SJSA1 (cell line): ENCODE data around the gene STPG4. TPM values are rescaled to one million over a fixed set of nuclear protein-coding genes. Genes with fewer than 3 reads are reported as not detected.

Experiments used
- DNase-seq, 2 experiments: peaks; one replicate each; pipeline ENCODE4 v3.0.0-alpha.2; 2015 to 2020; ENCODE audit warnings: low spot score in 2 of 2, low read depth in 1 of 2
- H3K27ac ChIP-seq: fragments of 250-450 bp; sonication (Bioruptor Pico); 2 replicates; pipeline ENCODE4 v1.5.1; 2020; ENCODE audit warnings: mild to moderate bottlenecking, moderate library complexity
- H3K27me3 ChIP-seq: fragments of 250-450 bp; sonication (Bioruptor Pico); replicated peaks from 2 replicates; pipeline ENCODE4 v1.5.1; 2020; ENCODE audit warnings: mild to moderate bottlenecking, moderate library complexity
- H3K36me3 ChIP-seq: fragments of 250-450 bp; sonication (Bioruptor Pico); 2 replicates; pipeline ENCODE4 v1.5.1; 2020; ENCODE audit warnings: mild to moderate bottlenecking
- H3K4me1 ChIP-seq: fragments of 250-450 bp; sonication (Bioruptor Pico); replicated peaks from 2 replicates; pipeline ENCODE4 v1.6.1; 2021; ENCODE audit warnings: mild to moderate bottlenecking
- H3K4me3 ChIP-seq: fragments of 250-450 bp; sonication (Bioruptor Pico); 2 replicates; pipeline ENCODE4 v1.5.1; 2020; ENCODE audit warnings: mild to moderate bottlenecking
- H3K9me3 ChIP-seq: fragments of 250-450 bp; sonication (Bioruptor Pico); replicated peaks from 2 replicates; pipeline ENCODE4 v1.5.1; 2020; ENCODE audit warnings: mild to moderate bottlenecking
- total RNA-seq: library from RNA; depleted of rRNA; stranded (reverse); fragments of >200 nt; shearing (Covaris generic); gene quantifications from 2 replicates; pipeline ENCODE4 v1.2.3, GENCODE V29; 2014; rRNA removed

Gene STPG4
- not detected in 2 replicates for total RNA-seq

- H3K36me3 ChIP-seq: peaks cover 44% of the 10 kb centered on the region
- no peaks in the 10 kb centered on the region for H3K27me3 ChIP-seq
- H3K4me3 ChIP-seq: no peak within 1 kb of the TSS
- no peaks in the 10 kb centered on the region for H3K9me3 ChIP-seq
- DNase-seq: no peak
- no peaks in the 10 kb centered on the region for H3K4me1 ChIP-seq
- no peak within 1 kb of the TSS for H3K27ac ChIP-seq
Measured at GRCh38 chr2:47155091-47155876, at the start of gene STPG4. TSS of gene STPG4 (minus strand) at chr2:47155308. CDS start at chr2:47155251, 57 bp downstream.

- Histone ChIP-seq H3K4me1 (peaks cover 33% of the 10 kb centered on the region), H3K4me3 (no peak overlapping the region), H3K36me3 (no peaks in the 10 kb centered on the region), H3K27ac (no peak overlapping the region), H3K9me3 (no peaks in the 10 kb centered on the region), H3K27me3 (no peaks in the 10 kb centered on the region)
- DNase-seq: no peak
Measured at GRCh38 chr2:47204691-47205090, 49.6 kb upstream of the STPG4 start.

GRCh38 chr2:47203995-47204394 is 48.9 kb upstream of the STPG4 start:
- H3K4me3 ChIP-seq: no peak overlapping the region

GRCh38 chr2:47201224-47201623 is 46.1 kb upstream of the STPG4 start:
- Histone ChIP-seq H3K27me3 (no peaks in the 10 kb centered on the region), H3K27ac (peak overlapping the region; percentile 33; the same call in 1 of the 2 replicates), H3K4me1 (peaks cover 34% of the 10 kb centered on the region), H3K9me3 (no peaks in the 10 kb centered on the region), H3K36me3 (no peaks in the 10 kb centered on the region), H3K4me3 (no peak overlapping the region)
- DNase-seq: no peak

More at GRCh38 chr2:47203995-47204394, 48.9 kb upstream of the STPG4 start:
- no peak for DNase-seq
- Histone ChIP-seq H3K4me1 (peaks cover 31% of the 10 kb centered on the region), H3K27me3 (no peaks in the 10 kb centered on the region), H3K9me3 (no peaks in the 10 kb centered on the region), H3K27ac (no peak overlapping the region), H3K36me3 (no peaks in the 10 kb centered on the region)

- peak; percentile 96 to 97 for DNase-seq
- Histone ChIP-seq H3K9me3 (no peaks in the 10 kb centered on the region), H3K36me3 (no peaks in the 10 kb centered on the region), H3K4me1 (peaks cover 42% of the 10 kb centered on the region), H3K4me3 (no peak overlapping the region), H3K27me3 (no peaks in the 10 kb centered on the region), H3K27ac (peak overlapping the region; percentile 84)
Measured at GRCh38 chr2:47198985-47199451, 43.9 kb upstream of the STPG4 start.

- Histone ChIP-seq H3K4me3 (no peak overlapping the region), H3K9me3 (no peaks in the 10 kb centered on the region), H3K27ac (no peak overlapping the region), H3K36me3 (no peaks in the 10 kb centered on the region), H3K4me1 (peaks cover 67% of the 10 kb centered on the region), H3K27me3 (no peaks in the 10 kb centered on the region)
- DNase-seq: no peak
Measured at GRCh38 chr2:47196499-47196898, 41.4 kb upstream of the STPG4 start.

- no peak for DNase-seq
- Histone ChIP-seq H3K27ac (no peak overlapping the region), H3K4me1 (peaks cover 67% of the 10 kb centered on the region), H3K9me3 (no peaks in the 10 kb centered on the region), H3K36me3 (no peaks in the 10 kb centered on the region), H3K4me3 (no peak overlapping the region), H3K27me3 (no peaks in the 10 kb centered on the region)
Measured at GRCh38 chr2:47196046-47196445, 40.9 kb upstream of the STPG4 start.

- no peak overlapping the region for H3K27ac ChIP-seq
- H3K4me3 ChIP-seq: no peak overlapping the region
- H3K9me3 ChIP-seq: no peaks in the 10 kb centered on the region
- H3K27me3 ChIP-seq: no peaks in the 10 kb centered on the region
- H3K36me3 ChIP-seq: no peaks in the 10 kb centered on the region
- peak in 1 of 2 experiments; percentile 25 for DNase-seq
- H3K4me1 ChIP-seq: peaks cover 70% of the 10 kb centered on the region
Measured at GRCh38 chr2:47195148-47195547, 40.0 kb upstream of the STPG4 start.

GRCh38 chr2:47194410-47194809 is 39.3 kb upstream of the STPG4 start:
- Histone ChIP-seq H3K27me3 (no peaks in the 10 kb centered on the region), H3K9me3 (no peaks in the 10 kb centered on the region), H3K36me3 (no peaks in the 10 kb centered on the region), H3K4me1 (peaks cover 70% of the 10 kb centered on the region), H3K4me3 (no peak overlapping the region), H3K27ac (no peak overlapping the region)
- DNase-seq: no peak

GRCh38 chr2:47193607-47194006 is 38.5 kb upstream of the STPG4 start:
- no peak for DNase-seq
- Histone ChIP-seq H3K4me1 (peaks cover 72% of the 10 kb centered on the region), H3K9me3 (no peaks in the 10 kb centered on the region), H3K27ac (no peak overlapping the region), H3K4me3 (no peak overlapping the region), H3K36me3 (no peaks in the 10 kb centered on the region), H3K27me3 (no peaks in the 10 kb centered on the region)

GRCh38 chr2:47190188-47190881 is 35.2 kb upstream of the STPG4 start:
- DNase-seq: peak in 1 of 2 experiments; percentile 85
- no peak overlapping the region for H3K4me3 ChIP-seq

GRCh38 chr2:47189635-47190034 is 34.5 kb upstream of the STPG4 start:
- Histone ChIP-seq H3K36me3 (no peaks in the 10 kb centered on the region), H3K9me3 (no peaks in the 10 kb centered on the region), H3K4me1 (peaks cover 63% of the 10 kb centered on the region), H3K27ac (peak overlapping the region; percentile 98), H3K27me3 (no peaks in the 10 kb centered on the region), H3K4me3 (no peak overlapping the region)
- DNase-seq: peak; percentile 78 to 90

More at GRCh38 chr2:47190188-47190881, 35.2 kb upstream of the STPG4 start:
- Histone ChIP-seq H3K27ac (peak overlapping the region; percentile 98), H3K4me1 (peaks cover 64% of the 10 kb centered on the region), H3K36me3 (no peaks in the 10 kb centered on the region), H3K9me3 (no peaks in the 10 kb centered on the region), H3K27me3 (no peaks in the 10 kb centered on the region)

GRCh38 chr2:47187069-47187468 is 32.0 kb upstream of the STPG4 start:
- Histone ChIP-seq H3K4me1 (peaks cover 55% of the 10 kb centered on the region), H3K9me3 (no peaks in the 10 kb centered on the region), H3K27ac (no peak overlapping the region), H3K27me3 (no peaks in the 10 kb centered on the region), H3K36me3 (no peaks in the 10 kb centered on the region), H3K4me3 (no peak overlapping the region)
- DNase-seq: no peak

GRCh38 chr2:47186351-47186750 is 31.2 kb upstream of the STPG4 start:
- H3K36me3 ChIP-seq: no peaks in the 10 kb centered on the region
- H3K4me1 ChIP-seq: peaks cover 48% of the 10 kb centered on the region
- no peaks in the 10 kb centered on the region for H3K27me3 ChIP-seq
- H3K27ac ChIP-seq: no peak overlapping the region
- no peak overlapping the region for H3K4me3 ChIP-seq
- H3K9me3 ChIP-seq: no peaks in the 10 kb centered on the region
- no peak for DNase-seq
